Erythroblast (primary cell): Measurements from ENCODE around the gene VIPR2.

Source experiments
- GATA1 ChIP-seq: IDR thresholded peaks from 2 replicates; pipeline ENCODE4 v1.6.1; 2011; ENCODE audit warnings: low read depth, mild to moderate bottlenecking, control low read depth, low read length, moderate library complexity
- POLR2A ChIP-seq: IDR thresholded peaks from 2 replicates; pipeline ENCODE4 v1.6.1; 2011; ENCODE audit warnings: mild to moderate bottlenecking, low read length

GRCh38 chr7:159108941-159109652, 35.6 kb downstream of the VIPR2 start:
- TF ChIP-seq POLR2A: no peak
- TF ChIP-seq GATA1: no peak
